ENCODE data around the gene CRY1. TPM values are rescaled to one million over a fixed set of nuclear protein-coding genes. Genes with fewer than 3 reads are reported as not detected.

The CRY1 gene
- polyA plus RNA-seq, 1 of the 3 experiments (the other 2 are of a cell fraction): 4.9 TPM

DNA sequence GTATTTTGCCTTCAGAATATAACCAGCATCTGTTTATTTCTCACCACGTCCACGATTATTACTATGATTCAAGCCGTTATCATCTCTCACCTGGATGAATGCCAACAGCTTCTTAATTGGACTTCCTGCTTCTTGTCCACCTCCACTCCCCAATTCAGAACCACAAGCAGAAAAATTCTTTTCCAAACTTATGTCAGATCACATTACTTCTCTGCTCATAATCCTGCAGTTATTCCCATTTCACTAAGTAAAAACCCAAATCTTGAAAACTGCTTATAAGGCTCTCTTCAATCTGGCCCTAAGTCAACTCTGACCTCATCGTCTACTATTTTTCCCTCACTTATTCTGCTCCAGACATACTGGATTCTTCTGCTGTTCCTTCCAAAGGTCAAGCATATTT, 2.0 kb downstream of the CRY1 start:
- Histone ChIP-seq H3K79me2 (ENCODE audit: insufficient read depth) (peaks cover 37% of the 10 kb centered on the region), H3K27ac (ENCODE audit: low read depth in 2 of 2, low read length in 1 of 2) (peak overlapping the region; percentile 65 to 96), H3F3A (replicated peaks; ENCODE audit: insufficient read depth) (peaks cover 13% of the 10 kb centered on the region), H3K9me3 (no peaks in the 10 kb centered on the region), H3K9ac (peak overlapping the region; percentile 36; the same call in 1 of the 2 replicates), H2AFZ (ENCODE audit: low read depth) (no peak overlapping the region), H3K36me3 (replicated peaks in 1 of 2; ENCODE audit: control insufficient read depth in 1 of 2, insufficient read depth in 2 of 2, low read length in 1 of 2) (no peaks in the 10 kb centered on the region), H3K27me3 (ENCODE audit: insufficient read depth) (no peaks in the 10 kb centered on the region), H3K4me2 (peak overlapping the region; percentile 97), H3K4me1 (ENCODE audit: control insufficient read depth in 1 of 2, insufficient read depth in 2 of 2, low read depth in 1 of 2, low read length in 1 of 2) (peaks cover 0 to 15% of the 10 kb centered on the region in 2 experiments; a peak in 2 of 4 replicates), H4K20me1 (ENCODE audit: insufficient read depth) (peaks cover 15% of the 10 kb centered on the region; the same call in 1 of the 2 replicates), H3K4me3 (ENCODE audit: low read depth in 2 of 2, low read length in 1 of 2) (peak overlapping the region; percentile 80 to 87), H3K9me2 (no peaks in the 10 kb centered on the region)
- POLR2A ChIA-PET: no interaction called here
- CTCF ChIA-PET: interaction anchor here (0.6 to 6.0 kb wide), 30 partner anchors 8 to 574 kb away, joined by 3 to 46 read pairs (median 5); partner anchors contain the start of genes MTERF2 and TMEM263
- no peak for DNase-seq
- TF ChIP-seq ELF1 (IDR thresholded peaks at IDR 0.05): no peak
- peak; percentile 74 for TF ChIP-seq NFIC (IDR thresholded peaks at IDR 0.05; ENCODE audit: borderline replicate concordance)
- TF ChIP-seq, protein P1, sequence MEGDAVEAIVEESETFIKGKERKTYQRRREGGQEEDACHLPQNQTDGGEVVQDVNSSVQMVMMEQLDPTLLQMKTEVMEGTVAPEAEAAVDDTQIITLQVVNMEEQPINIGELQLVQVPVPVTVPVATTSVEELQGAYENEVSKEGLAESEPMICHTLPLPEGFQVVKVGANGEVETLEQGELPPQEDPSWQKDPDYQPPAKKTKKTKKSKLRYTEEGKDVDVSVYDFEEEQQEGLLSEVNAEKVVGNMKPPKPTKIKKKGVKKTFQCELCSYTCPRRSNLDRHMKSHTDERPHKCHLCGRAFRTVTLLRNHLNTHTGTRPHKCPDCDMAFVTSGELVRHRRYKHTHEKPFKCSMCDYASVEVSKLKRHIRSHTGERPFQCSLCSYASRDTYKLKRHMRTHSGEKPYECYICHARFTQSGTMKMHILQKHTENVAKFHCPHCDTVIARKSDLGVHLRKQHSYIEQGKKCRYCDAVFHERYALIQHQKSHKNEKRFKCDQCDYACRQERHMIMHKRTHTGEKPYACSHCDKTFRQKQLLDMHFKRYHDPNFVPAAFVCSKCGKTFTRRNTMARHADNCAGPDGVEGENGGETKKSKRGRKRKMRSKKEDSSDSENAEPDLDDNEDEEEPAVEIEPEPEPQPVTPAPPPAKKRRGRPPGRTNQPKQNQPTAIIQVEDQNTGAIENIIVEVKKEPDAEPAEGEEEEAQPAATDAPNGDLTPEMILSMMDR (IDR thresholded peaks at IDR 0.05): no peak
- 15% methylated on average over 4 of the region's 4 CpGs for WGBS (ENCODE audit: low lambda C conversion rate)

DNA sequence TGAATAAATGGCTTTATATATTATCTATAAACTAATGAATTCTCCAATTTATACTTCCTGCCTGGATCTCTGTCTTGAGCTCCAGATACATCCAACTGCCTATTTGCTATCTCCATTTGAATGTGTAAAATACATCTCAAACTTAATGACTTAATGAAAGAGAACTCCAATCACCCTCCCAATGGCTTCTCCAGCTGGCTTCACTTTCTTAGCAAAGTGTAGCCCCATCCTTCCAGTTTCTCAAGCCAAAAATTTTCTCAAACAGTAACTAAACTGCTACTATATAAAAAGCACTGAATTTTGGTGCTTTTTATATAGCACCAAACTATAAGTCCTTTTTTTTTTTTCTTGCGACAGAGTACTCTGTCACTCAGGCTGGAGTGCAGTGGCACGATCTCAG, 2.6 kb downstream of the CRY1 start:
- Histone ChIP-seq H2AFZ (ENCODE audit: low read depth) (no peak overlapping the region), H3K27me3 (ENCODE audit: insufficient read depth) (no peaks in the 10 kb centered on the region), H3K4me1 (ENCODE audit: control insufficient read depth in 1 of 2, insufficient read depth in 2 of 2, low read depth in 1 of 2, low read length in 1 of 2) (peaks cover 0 to 15% of the 10 kb centered on the region in 2 experiments; a peak in 2 of 4 replicates), H3F3A (replicated peaks; ENCODE audit: insufficient read depth) (peaks cover 13% of the 10 kb centered on the region), H3K9me2 (no peaks in the 10 kb centered on the region), H3K27ac (ENCODE audit: low read depth in 2 of 2, low read length in 1 of 2) (peak overlapping the region in 1 of 2 experiments; percentile 96; a peak in 1 of 4 replicates), H3K9me3 (no peaks in the 10 kb centered on the region), H3K36me3 (replicated peaks in 1 of 2; ENCODE audit: control insufficient read depth in 1 of 2, insufficient read depth in 2 of 2, low read length in 1 of 2) (no peaks in the 10 kb centered on the region), H3K79me2 (ENCODE audit: insufficient read depth) (peaks cover 44% of the 10 kb centered on the region), H3K4me2 (no peak overlapping the region; the same call in 1 of the 2 replicates), H4K20me1 (ENCODE audit: insufficient read depth) (peaks cover 15% of the 10 kb centered on the region; the same call in 1 of the 2 replicates), H3K9ac (no peak overlapping the region), H3K4me3 (ENCODE audit: low read depth in 2 of 2, low read length in 1 of 2) (peak overlapping the region in 1 of 2 experiments; percentile 80; a peak in 1 of 4 replicates)
- POLR2A ChIA-PET: no interaction called here
- 98% methylated on average over 2 of the region's 2 CpGs for WGBS (ENCODE audit: low lambda C conversion rate)
- CTCF ChIA-PET: interaction anchor here (1.3 to 6.0 kb wide), 6 partner anchors 9 to 516 kb away, joined by 3 to 46 read pairs (median 16); no protein-coding TSS in a partner anchor
- TF ChIP-seq SMC3 (IDR thresholded peaks at IDR 0.05; ENCODE audit: low read depth, low read length): no peak
- no peak for TF ChIP-seq GATA2 (CRISPR knock-in tag; IDR thresholded peaks at IDR 0.05)
- no peak for TF ChIP-seq MEF2A (IDR thresholded peaks at IDR 0.05; ENCODE audit: borderline replicate concordance, low read depth)
- no peak for TF ChIP-seq RAD21 (IDR thresholded peaks at IDR 0.05; ENCODE audit: low read length)
- no peak for TF ChIP-seq RCOR1 (IDR thresholded peaks at IDR 0.05; ENCODE audit: low read length)
- DNase-seq: no peak

DNA sequence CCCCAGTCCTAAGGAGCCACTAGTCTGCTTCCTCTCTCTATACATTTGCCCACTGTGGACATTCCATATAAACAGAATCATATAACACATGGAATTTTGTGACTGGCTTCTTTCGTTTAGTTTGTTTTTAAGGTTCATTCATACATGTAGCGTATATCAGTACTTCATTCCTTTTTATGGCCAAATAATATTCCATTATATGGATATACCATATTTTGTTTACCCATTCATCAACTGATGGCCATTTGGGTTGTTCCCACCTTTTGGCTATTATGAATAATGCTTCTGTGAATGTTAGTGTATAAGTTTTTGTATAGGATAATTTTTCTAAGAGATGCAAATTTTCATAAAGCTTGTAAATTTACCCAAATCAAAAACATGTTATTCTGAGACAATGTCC, 4.4 kb downstream of the CRY1 start:
- POLR2A ChIA-PET: no interaction called here
- no peak for TF ChIP-seq SMC3 (IDR thresholded peaks at IDR 0.05; ENCODE audit: low read depth, low read length)
- 96% methylated on average over 2 of the region's 2 CpGs for WGBS (ENCODE audit: low lambda C conversion rate)

More for the DNA sequence above, 4.4 kb downstream of the CRY1 start:
- Histone ChIP-seq H3K4me3 (ENCODE audit: low read depth in 2 of 2, low read length in 1 of 2) (no peak overlapping the region), H3K9me2 (no peaks in the 10 kb centered on the region), H2AFZ (ENCODE audit: low read depth) (no peak overlapping the region), H3K4me2 (no peak overlapping the region), H3K36me3 (replicated peaks in 1 of 2; ENCODE audit: control insufficient read depth in 1 of 2, insufficient read depth in 2 of 2, low read length in 1 of 2) (no peaks in the 10 kb centered on the region), H3K79me2 (ENCODE audit: insufficient read depth) (peaks cover 56% of the 10 kb centered on the region), H3K4me1 (ENCODE audit: control insufficient read depth in 1 of 2, insufficient read depth in 2 of 2, low read depth in 1 of 2, low read length in 1 of 2) (peaks cover 0 to 10% of the 10 kb centered on the region in 2 experiments; a peak in 2 of 4 replicates), H3K9ac (no peak overlapping the region), H3K9me3 (no peaks in the 10 kb centered on the region), H4K20me1 (ENCODE audit: insufficient read depth) (peaks cover 15% of the 10 kb centered on the region; the same call in 1 of the 2 replicates), H3F3A (replicated peaks; ENCODE audit: insufficient read depth) (peaks cover 10% of the 10 kb centered on the region), H3K27ac (ENCODE audit: low read depth in 2 of 2, low read length in 1 of 2) (no peak overlapping the region), H3K27me3 (ENCODE audit: insufficient read depth) (no peaks in the 10 kb centered on the region)
- DNase-seq: no peak
- CTCF ChIA-PET: interaction anchor here (0.8 to 6.0 kb wide), 7 partner anchors 8 to 520 kb away, joined by 3 to 46 read pairs (median 7); no protein-coding TSS in a partner anchor
